HepG2 (cell line): Measurements from ENCODE around the gene FAT1.
"Not testable (repeated sequence)": the region's sequence is repeated elsewhere in the genome, so short reads cannot be mapped to it uniquely, and the experiment has no call there.

ENCODE experiments used
- CTCF ChIP-seq: sonication (generic); formaldehyde crosslinking; IDR thresholded peaks from 2 replicates; pipeline ENCODE4 v1.5.0; 2020; ENCODE audit warnings: mild to moderate bottlenecking, missing genetic modification reagents, moderate library complexity
- STAG1 ChIP-seq: sonication (generic); formaldehyde crosslinking; IDR thresholded peaks from 2 replicates; pipeline ENCODE4 v1.4.0; 2020; ENCODE audit warnings: missing genetic modification reagents
- ZFP36 ChIP-seq: fragments of 150-350 bp; IDR thresholded peaks from 2 replicates; pipeline ENCODE4 v1.6.1; 2018; ENCODE audit warnings: borderline replicate concordance, low read length, low read depth; ENCODE audit not compliant: partially characterized antibody
- ZNF224 ChIP-seq: sonication (generic); formaldehyde crosslinking; IDR thresholded peaks from 2 replicates; pipeline ENCODE4 v1.5.0; 2020; ENCODE audit warnings: mild to moderate bottlenecking, missing genetic modification reagents
- ZNF790 ChIP-seq: sonication (generic); formaldehyde crosslinking; IDR thresholded peaks from 2 replicates; pipeline ENCODE4 v1.8.0; 2022; ENCODE audit warnings: missing genetic modification reagents, mild to moderate bottlenecking, borderline replicate concordance
- TF ChIP-seq, protein P1 (sequence below): sonication (generic); formaldehyde crosslinking; IDR thresholded peaks from 2 replicates; pipeline ENCODE4 v1.4.0; 2020; ENCODE audit warnings: mild to moderate bottlenecking, missing genetic modification reagents

- not testable (repeated sequence) for TF ChIP-seq ZNF224 (CRISPR knock-in tag); CTCF (CRISPR knock-in tag); STAG1 (CRISPR knock-in tag); ZFP36; ZNF790
- TF ChIP-seq, protein P1, sequence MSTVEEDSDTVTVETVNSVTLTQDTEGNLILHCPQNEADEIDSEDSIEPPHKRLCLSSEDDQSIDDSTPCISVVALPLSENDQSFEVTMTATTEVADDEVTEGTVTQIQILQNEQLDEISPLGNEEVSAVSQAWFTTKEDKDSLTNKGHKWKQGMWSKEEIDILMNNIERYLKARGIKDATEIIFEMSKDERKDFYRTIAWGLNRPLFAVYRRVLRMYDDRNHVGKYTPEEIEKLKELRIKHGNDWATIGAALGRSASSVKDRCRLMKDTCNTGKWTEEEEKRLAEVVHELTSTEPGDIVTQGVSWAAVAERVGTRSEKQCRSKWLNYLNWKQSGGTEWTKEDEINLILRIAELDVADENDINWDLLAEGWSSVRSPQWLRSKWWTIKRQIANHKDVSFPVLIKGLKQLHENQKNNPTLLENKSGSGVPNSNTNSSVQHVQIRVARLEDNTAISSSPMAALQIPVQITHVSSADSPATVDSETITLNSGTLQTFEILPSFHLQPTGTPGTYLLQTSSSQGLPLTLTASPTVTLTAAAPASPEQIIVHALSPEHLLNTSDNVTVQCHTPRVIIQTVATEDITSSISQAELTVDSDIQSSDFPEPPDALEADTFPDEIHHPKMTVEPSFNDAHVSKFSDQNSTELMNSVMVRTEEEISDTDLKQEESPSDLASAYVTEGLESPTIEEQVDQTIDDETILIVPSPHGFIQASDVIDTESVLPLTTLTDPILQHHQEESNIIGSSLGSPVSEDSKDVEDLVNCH (CRISPR knock-in tag), result not testable (repeated sequence)
Observed at GRCh38 chr4:186756550-186756949, 32.9 kb upstream of the FAT1 start.
